AG09319 (cell line): Measurements from ENCODE around the gene SLC31A1.

Experiments
- DNase-seq: peaks from one replicate; pipeline ENCODE4 v3.0.0-alpha.2; 2010; ENCODE audit warnings: low read depth; ENCODE audit errors: extremely low read depth
- CTCF ChIP-seq: IDR thresholded peaks from 2 replicates; pipeline ENCODE4 v1.5.1; 2011; ENCODE audit warnings: low read depth, mild to moderate bottlenecking, inconsistent platforms, low read length, moderate library complexity

The SLC31A1 gene

GRCh38 chr9:113205432-113205831, 15.9 kb upstream of the SLC31A1 start:
- DNase-seq: no peak
- no peak for TF ChIP-seq CTCF

GRCh38 chr9:113205861-113206260, 15.5 kb upstream of the SLC31A1 start:
- no peak for TF ChIP-seq CTCF
- DNase-seq: no peak

GRCh38 chr9:113210815-113211214, 10.5 kb upstream of the SLC31A1 start:
- TF ChIP-seq CTCF: no peak
- DNase-seq: no peak

- TF ChIP-seq CTCF: no peak
- no peak for DNase-seq
Observed at GRCh38 chr9:113215132-113215531, 6.2 kb upstream of the SLC31A1 start.

GRCh38 chr9:113216406-113216805, 4.9 kb upstream of the SLC31A1 start:
- no peak for DNase-seq
- TF ChIP-seq CTCF: no peak

GRCh38 chr9:113219186-113219936, 2.0 kb upstream of the SLC31A1 start:
- no peak for DNase-seq
- TF ChIP-seq CTCF: no peak

- DNase-seq: no peak
- no peak for TF ChIP-seq CTCF
Observed at GRCh38 chr9:113219969-113220368, 1.4 kb upstream of the SLC31A1 start.
